ENCODE results near the gene HMCN1. TPM values are rescaled to one million over a fixed set of nuclear protein-coding genes. Genes with fewer than 3 reads are reported as not detected.
"Not testable (repeated sequence)": the region's sequence is repeated elsewhere in the genome, so short reads cannot be mapped to it uniquely, and the experiment has no call there.

HMCN1 gene
- total RNA-seq, 1 experiment from 2014 or later: under 0.01 TPM

- no peaks in the 10 kb centered on the region for H3K36me3 ChIP-seq
- no peaks in the 10 kb centered on the region for H3K27me3 ChIP-seq
- H3K4me3 ChIP-seq: no peak overlapping the region
- H3K9me3 ChIP-seq: no peaks in the 10 kb centered on the region
- no peak for DNase-seq
Measured at GRCh38 chr1:186178426-186179043, 444.3 kb downstream of the HMCN1 start.

GRCh38 chr1:186179231-186179630, 445.0 kb downstream of the HMCN1 start:
- Histone ChIP-seq H3K36me3 (no peaks in the 10 kb centered on the region), H3K9me3 (no peaks in the 10 kb centered on the region), H3K4me3 (no peak overlapping the region), H3K27me3 (no peaks in the 10 kb centered on the region)
- no peak for DNase-seq

- Histone ChIP-seq H3K9me3 (no peaks in the 10 kb centered on the region), H3K36me3 (no peaks in the 10 kb centered on the region), H3K27me3 (no peaks in the 10 kb centered on the region), H3K4me3 (no peak overlapping the region)
- DNase-seq: peak; percentile 86
Measured at GRCh38 chr1:186183219-186183618, 449.0 kb downstream of the HMCN1 start.

GRCh38 chr1:186183970-186184628, 449.9 kb downstream of the HMCN1 start:
- H3K4me3 ChIP-seq: no peak overlapping the region
- H3K27me3 ChIP-seq: no peaks in the 10 kb centered on the region
- H3K9me3 ChIP-seq: no peaks in the 10 kb centered on the region
- no peak for DNase-seq
- no peaks in the 10 kb centered on the region for H3K36me3 ChIP-seq

- not testable (repeated sequence) for H3K4me3 ChIP-seq, H3K9me3 ChIP-seq, H3K27me3 ChIP-seq, DNase-seq, H3K36me3 ChIP-seq
Measured at GRCh38 chr1:186186251-186186650, 452.1 kb downstream of the HMCN1 start.

- H3K27me3 ChIP-seq: no peaks in the 10 kb centered on the region
- H3K9me3 ChIP-seq: no peaks in the 10 kb centered on the region
- no peak for DNase-seq
- no peak overlapping the region for H3K4me3 ChIP-seq
- H3K36me3 ChIP-seq: no peaks in the 10 kb centered on the region
Measured at GRCh38 chr1:186187601-186188000, 453.4 kb downstream of the HMCN1 start.

- no peaks in the 10 kb centered on the region for H3K27me3 ChIP-seq
- no peak overlapping the region for H3K4me3 ChIP-seq
- H3K36me3 ChIP-seq: no peaks in the 10 kb centered on the region
- no peaks in the 10 kb centered on the region for H3K9me3 ChIP-seq
- peak; percentile 78 for DNase-seq
Measured at GRCh38 chr1:186188004-186188539, 453.9 kb downstream of the HMCN1 start.

- no peak for DNase-seq
- H3K9me3 ChIP-seq: no peaks in the 10 kb centered on the region
- H3K4me3 ChIP-seq: no peak overlapping the region
- H3K36me3 ChIP-seq: no peaks in the 10 kb centered on the region
- H3K27me3 ChIP-seq: no peaks in the 10 kb centered on the region
Measured at GRCh38 chr1:186188736-186189135, 454.5 kb downstream of the HMCN1 start.

- Histone ChIP-seq H3K36me3 (no peaks in the 10 kb centered on the region), H3K9me3 (no peaks in the 10 kb centered on the region), H3K27me3 (no peaks in the 10 kb centered on the region), H3K4me3 (no peak overlapping the region)
- no peak for DNase-seq
Measured at GRCh38 chr1:186189156-186189555, 455.0 kb downstream of the HMCN1 start.

- Histone ChIP-seq H3K4me3 (no peak overlapping the region), H3K27me3 (no peaks in the 10 kb centered on the region), H3K36me3 (no peaks in the 10 kb centered on the region), H3K9me3 (peaks cover 2% of the 10 kb centered on the region)
- no peak for DNase-seq
Measured at GRCh38 chr1:186191511-186191910, 457.3 kb downstream of the HMCN1 start.

GRCh38 chr1:186193224-186193623, 459.0 kb downstream of the HMCN1 start:
- Histone ChIP-seq H3K36me3 (no peaks in the 10 kb centered on the region), H3K4me3 (no peak overlapping the region), H3K27me3 (no peaks in the 10 kb centered on the region), H3K9me3 (peaks cover 2% of the 10 kb centered on the region)
- no peak for DNase-seq

GRCh38 chr1:186194107-186194756, 460.0 kb downstream of the HMCN1 start:
- Histone ChIP-seq H3K36me3 (no peaks in the 10 kb centered on the region), H3K4me3 (no peak overlapping the region)

GRCh38 chr1:186195377-186195931, 461.3 kb downstream of the HMCN1 start:
- no peak for DNase-seq
- no peaks in the 10 kb centered on the region for H3K36me3 ChIP-seq
- H3K27me3 ChIP-seq: no peaks in the 10 kb centered on the region
- no peak overlapping the region for H3K4me3 ChIP-seq
- peaks cover 2% of the 10 kb centered on the region for H3K9me3 ChIP-seq

More at GRCh38 chr1:186194107-186194756, 460.0 kb downstream of the HMCN1 start:
- DNase-seq: no peak
- Histone ChIP-seq H3K9me3 (peaks cover 2% of the 10 kb centered on the region), H3K27me3 (no peaks in the 10 kb centered on the region)

- DNase-seq: peak; percentile 90
- Histone ChIP-seq H3K27me3 (no peaks in the 10 kb centered on the region), H3K9me3 (no peaks in the 10 kb centered on the region), H3K36me3 (no peaks in the 10 kb centered on the region), H3K4me3 (no peak overlapping the region)
Measured at GRCh38 chr1:186202271-186202764, 468.1 kb downstream of the HMCN1 start.

GRCh38 chr1:186202776-186203175, 468.6 kb downstream of the HMCN1 start:
- Histone ChIP-seq H3K27me3 (no peaks in the 10 kb centered on the region), H3K36me3 (no peaks in the 10 kb centered on the region), H3K9me3 (no peaks in the 10 kb centered on the region), H3K4me3 (no peak overlapping the region)
- DNase-seq: no peak

GRCh38 chr1:186206048-186206570, 471.9 kb downstream of the HMCN1 start:
- Histone ChIP-seq H3K4me3 (no peak overlapping the region), H3K27me3 (no peaks in the 10 kb centered on the region), H3K36me3 (no peaks in the 10 kb centered on the region), H3K9me3 (peaks cover 4% of the 10 kb centered on the region)
- DNase-seq: no peak
